NCI-H510A (cell line): ENCODE measurements around the gene CCDC188.

Source experiments
- DNase-seq: peaks from one replicate; lab custom pipeline; 2025; lab: John Stamatoyannopoulos, UW

Gene CCDC188

GRCh38 chr22:20132686-20133246, 18.1 kb downstream of the CCDC188 start:
- DNase-seq: no peak

GRCh38 chr22:20131859-20132685, 18.8 kb downstream of the CCDC188 start:
- no peak for DNase-seq

GRCh38 chr22:20131597-20131858, 19.3 kb downstream of the CCDC188 start, which contains the start of gene ZDHHC8:
Gene ZDHHC8, plus strand, starts transcription at chr22:20131804. Its CDS starts 144 bp downstream, at chr22:20131948.
- DNase-seq: no peak

- DNase-seq: peak; percentile 47
These were observed 19.9 kb downstream of the CCDC188 start for GRCh38 chr22:20130731-20131596.

DNA sequence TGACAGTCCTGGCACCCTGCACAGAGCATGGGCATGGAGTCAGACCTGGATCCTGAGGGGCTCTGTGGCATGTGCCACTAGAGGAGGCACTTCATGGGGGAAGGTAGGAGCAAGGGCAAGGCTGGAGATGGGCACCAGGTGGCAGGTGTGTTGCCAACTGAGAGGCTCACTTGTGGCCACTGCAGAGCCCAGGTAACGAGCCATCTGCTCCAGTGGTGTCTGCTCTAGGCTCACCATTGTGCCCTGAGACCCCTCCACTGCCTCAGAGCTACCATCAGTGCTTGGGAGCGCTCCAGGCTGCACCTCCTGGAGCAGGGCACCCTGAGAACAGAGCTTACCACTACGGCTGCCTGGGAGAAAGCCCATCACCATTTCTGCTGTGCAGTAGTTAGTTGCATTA, 20.5 kb downstream of the CCDC188 start:
- no peak for DNase-seq

- DNase-seq: no peak
These were observed 21.2 kb downstream of the CCDC188 start for GRCh38 chr22:20129747-20130014.

DNA sequence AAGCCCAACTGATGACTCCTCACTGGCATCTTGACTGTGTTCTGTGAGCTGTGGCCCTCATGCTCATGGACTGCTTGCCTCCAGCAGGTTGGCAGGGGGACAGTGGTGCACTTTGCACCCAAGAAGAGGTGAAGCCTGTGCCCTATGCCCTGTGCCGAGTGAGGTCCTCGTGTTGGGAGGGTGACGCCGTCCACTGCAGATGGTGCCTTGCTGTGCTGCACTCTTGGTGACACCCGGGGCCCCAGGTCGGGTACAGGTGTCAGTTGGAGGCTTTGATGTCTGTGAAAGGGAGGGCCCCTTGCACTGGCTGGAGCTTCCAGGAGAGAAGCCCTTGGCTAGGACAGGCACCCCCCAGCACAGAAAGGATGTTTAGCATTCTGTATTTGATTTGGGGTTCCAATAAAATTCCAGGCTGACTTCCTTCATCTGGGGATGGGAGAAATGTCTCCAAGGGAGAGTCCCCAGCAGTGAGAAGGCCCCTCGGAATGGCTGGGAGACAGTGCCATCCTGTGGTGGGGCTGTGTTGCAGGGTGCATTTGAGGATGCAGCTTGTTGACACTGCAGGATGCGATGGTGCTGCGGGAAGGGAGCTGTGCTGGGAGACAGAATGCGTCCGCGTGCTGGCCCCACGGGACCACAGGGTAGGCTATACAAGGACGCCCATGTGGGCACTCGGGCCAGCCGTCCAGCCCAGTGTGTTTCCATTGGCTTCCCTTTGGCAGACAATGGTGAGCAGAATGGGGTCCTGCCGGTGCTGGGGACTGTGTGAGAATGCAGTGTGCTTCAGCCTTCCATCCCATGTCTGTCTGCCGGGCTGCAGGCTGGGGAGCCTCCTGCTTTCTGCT, 21.7 kb downstream of the CCDC188 start:
- DNase-seq: no peak

- no peak for DNase-seq
These were observed 22.3 kb downstream of the CCDC188 start for GRCh38 chr22:20128619-20128901.

GRCh38 chr22:20127869-20128618, 22.8 kb downstream of the CCDC188 start:
- DNase-seq: no peak

GRCh38 chr22:20127318-20127868, 23.5 kb downstream of the CCDC188 start:
- DNase-seq: no peak

- no peak for DNase-seq
These were observed 24.4 kb downstream of the CCDC188 start for GRCh38 chr22:20126284-20127029.

- no peak for DNase-seq
These were observed 25.4 kb downstream of the CCDC188 start for GRCh38 chr22:20125201-20126174.

DNA sequence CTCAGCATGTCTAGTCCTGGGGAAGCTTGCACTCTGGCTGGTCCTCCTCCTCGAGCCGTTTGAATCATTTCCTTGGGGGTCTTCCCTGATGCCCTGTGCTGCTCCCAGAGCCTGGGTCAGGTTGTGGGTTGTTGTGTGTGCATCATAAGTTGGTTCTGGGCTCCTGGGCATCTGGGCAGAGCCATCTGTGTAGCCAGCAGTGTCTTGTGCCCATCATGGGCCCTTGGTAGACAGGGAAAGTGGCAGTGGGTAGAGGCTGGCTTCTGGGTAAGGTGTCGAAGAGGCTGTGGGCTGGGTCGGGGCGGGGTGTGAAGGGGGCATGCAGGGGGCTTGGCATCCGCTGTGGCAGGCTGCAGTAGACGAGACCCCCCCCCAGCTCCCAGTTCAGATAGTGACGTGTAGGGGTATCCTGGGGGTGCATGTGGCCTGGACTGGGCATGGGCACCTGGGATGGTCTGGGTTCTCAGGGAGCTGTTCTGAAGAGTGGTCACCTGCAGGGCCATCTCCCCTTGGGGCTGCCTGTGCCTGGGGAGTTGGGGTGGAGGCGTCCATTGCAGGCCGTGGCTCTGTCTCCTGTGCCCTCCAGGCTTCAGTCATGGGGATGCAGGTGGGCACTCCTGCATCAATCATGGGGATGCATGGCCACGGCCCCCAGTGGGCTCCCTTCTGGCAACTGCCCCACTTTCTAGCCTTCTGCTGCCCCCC, 26.6 kb downstream of the CCDC188 start:
- DNase-seq: no peak

DNA sequence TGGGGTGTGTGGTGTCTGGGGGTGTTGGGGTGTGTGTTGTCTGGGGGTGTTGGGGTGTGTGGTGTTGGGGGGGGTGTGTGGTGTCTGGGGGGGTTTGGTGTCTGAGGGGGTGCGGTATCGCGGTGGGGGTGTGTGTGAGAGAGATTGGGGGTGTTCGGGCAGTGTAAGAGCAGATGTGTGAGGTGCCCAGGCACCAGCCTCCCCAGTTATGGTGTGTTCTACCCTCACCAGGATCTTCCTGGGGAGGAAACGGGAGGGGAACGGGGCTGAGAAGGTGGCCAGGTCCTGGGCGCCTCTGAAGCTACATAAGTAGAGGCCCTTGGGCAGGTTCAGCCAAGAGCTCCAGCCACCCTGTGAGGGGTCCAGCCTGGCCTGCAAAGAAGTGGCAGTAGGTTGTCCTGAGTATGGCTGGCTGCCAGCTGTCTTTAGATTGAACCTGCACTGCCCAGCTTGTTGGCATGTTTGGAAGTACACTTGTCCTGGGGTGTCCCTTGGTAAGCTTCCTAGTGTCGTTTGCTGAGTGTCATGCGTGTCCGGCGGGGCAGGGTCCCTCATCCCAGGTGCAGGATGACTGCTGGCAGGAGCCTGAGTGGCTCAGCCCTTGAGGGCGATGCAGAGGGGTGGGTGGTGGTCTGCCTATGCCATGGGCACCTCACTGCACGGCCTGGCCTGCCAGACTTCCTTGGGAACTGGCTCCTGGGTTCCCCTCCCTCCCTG, 27.3 kb downstream of the CCDC188 start:
- no peak for DNase-seq

DNA sequence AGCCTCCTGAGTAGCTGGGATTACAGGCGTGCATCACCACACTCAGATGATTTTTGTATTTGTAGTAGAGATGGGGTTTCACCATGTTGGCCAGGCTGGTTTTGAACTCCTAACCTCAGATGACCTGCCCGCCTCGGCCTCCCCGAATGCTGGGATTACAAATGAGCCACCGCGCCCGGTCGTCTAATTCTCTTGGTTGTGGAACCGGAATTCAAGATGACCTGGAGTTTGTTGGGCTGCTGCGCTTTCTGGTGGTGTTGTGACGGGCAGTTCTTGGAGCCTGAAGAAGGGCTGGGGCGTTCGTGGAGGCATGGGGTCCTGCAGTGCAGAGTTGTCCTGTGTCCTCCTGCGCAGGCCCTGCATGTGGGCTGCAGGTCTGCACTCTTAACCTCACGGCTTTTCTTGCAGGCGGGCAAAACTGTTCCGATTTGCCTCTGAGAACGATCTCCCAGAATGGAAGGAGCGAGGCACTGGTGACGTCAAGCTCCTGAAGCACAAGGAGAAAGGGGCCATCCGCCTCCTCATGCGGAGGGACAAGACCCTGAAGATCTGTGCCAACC, 28.9 kb downstream of the CCDC188 start:
- DNase-seq: no peak

DNA sequence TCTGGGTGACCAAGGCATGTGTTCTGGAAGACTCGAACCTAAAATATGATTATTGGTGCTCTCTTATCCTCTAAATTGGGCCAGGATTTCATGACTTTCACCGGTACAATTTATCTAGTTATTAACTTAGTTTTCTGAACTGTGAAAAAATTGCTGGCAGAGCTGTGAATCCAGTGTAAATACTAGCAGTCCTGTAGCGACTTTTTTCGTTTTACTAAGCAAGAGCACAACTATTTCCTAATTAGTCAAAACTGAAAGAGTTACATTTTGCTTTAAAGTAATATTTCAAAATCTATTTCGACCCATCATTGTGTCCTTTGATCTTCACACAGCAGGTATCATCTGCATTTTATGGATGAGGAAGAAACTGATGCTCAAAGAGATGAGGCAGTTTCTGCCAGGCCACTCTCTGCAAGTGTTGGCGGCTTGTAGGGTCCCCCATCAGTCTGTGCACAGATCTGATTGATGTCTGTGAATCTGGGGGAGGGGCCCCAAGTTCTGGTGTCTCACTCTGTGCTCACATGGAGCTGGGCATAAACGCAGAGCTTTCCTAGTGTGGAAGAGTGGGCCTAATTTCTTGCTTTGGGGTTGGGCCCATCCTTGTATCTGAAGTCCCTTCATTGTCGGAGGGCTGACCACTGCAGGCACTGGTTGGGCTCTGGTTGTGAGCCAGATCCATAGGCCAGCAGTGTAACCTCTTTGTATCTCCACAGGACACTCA, 32.4 kb downstream of the CCDC188 start:
- no peak for DNase-seq

GRCh38 chr22:20117633-20118299, 33.1 kb downstream of the CCDC188 start:
- no peak for DNase-seq
